Measurements from ENCODE around the gene XPO5. TPM values are rescaled to one million over a fixed set of nuclear protein-coding genes. Genes with fewer than 3 reads are reported as not detected.

XPO5 gene
- total RNA-seq, 1 experiment from 2014 or later, result 77.4 TPM

DNA sequence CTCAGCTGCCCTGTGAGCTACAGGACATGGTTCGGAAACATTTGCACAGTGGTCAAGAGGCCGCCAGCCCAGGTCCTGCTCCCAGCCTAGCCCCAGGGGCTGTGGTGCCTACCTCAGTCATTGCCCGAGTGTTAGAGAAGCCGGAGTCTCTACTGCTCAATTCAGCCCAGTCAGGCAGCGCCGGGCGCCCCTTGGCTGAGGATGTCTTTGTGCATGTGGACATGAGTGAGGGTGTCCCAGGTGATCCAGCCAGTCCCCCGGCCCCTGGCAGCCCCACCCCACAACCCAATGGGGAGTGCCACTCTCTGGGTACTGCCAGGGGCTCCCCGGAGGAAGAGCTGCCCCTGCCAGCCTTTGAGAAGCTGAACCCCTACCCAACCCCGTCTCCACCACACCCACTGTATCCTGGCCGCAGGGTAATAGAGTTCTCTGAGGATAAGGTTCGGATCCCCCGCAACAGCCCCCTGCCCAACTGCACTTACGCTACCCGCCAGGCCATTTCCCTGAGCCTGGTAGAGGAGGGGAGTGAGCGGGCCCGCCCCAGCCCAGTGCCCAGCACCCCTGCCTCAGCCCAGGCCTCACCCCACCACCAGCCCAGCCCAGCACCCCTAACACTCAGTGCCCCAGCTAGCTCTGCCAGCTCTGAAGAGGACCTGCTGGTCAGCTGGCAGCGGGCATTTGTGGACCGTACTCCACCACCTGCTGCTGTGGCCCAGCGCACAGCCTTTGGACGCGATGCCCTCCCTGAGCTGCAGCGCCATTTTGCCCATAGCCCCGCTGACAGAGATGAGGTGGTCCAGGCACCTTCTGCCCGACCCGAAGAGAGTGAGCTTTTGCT is 70.9 kb downstream of the XPO5 start:
- H3K9me2 ChIP-seq (ENCODE audit: insufficient read depth), result no peaks in the 10 kb centered on the region
- CTCF ChIA-PET, result interaction anchor here (0.6 to 3.8 kb wide), 4 partner anchors 9 to 142 kb away, joined by 3 to 31 read pairs (median 16); partner anchors contain the start of gene DLK2
- H3K27me3 ChIP-seq (ENCODE audit: insufficient read depth, low read length), result no peaks in the 10 kb centered on the region
- H4K20me1 ChIP-seq (ENCODE audit: insufficient read depth), result no peaks in the 10 kb centered on the region
- peaks cover 6 to 16% of the 10 kb centered on the region in 2 experiments; a peak in 3 of 4 replicates for H3K4me1 ChIP-seq (ENCODE audit: control insufficient read depth in 1 of 2, insufficient read depth in 2 of 2, low read length in 2 of 2)
- H3K4me2 ChIP-seq (ENCODE audit: low read length), result no peak overlapping the region
- H3K79me2 ChIP-seq (ENCODE audit: insufficient read depth, low read length), result no peaks in the 10 kb centered on the region
- H3K36me3 ChIP-seq (ENCODE audit: control insufficient read depth in 1 of 2, insufficient read depth in 2 of 2, low read length in 2 of 2), result peaks cover 7 to 23% of the 10 kb centered on the region in 2 experiments; a peak in 2 of 4 replicates
- TF ChIP-seq CBX3 (IDR thresholded peaks at IDR 0.05; ENCODE audit: low read depth) (no peak), ZNF274 (IDR thresholded peaks at IDR 0.05; ENCODE audit: low read depth, low read length) (no peak), EZH2 (IDR thresholded peaks at IDR 0.05) (no peak), SIN3A (IDR thresholded peaks at IDR 0.05; ENCODE audit: low read depth) (no peak), YY1 (IDR thresholded peaks at IDR 0.05; ENCODE audit: extremely low read depth, insufficient replicate concordance, low read depth, low read length) (no peak), JUND (IDR thresholded peaks at IDR 0.05) (no peak), MAX (IDR thresholded peaks at IDR 0.05) (no peak)
- BruUV-seq (replicated peaks), result TSS peak; percentile 30
- H3K27ac ChIP-seq (ENCODE audit: low read depth, low read length), result no peak overlapping the region
- no peak overlapping the region for H3K4me3 ChIP-seq (replicated peaks in 1 of 2; ENCODE audit: low read depth in 1 of 2, low read length in 2 of 2)
- H2AFZ ChIP-seq (ENCODE audit: low read depth, low read length, poor library complexity, severe bottlenecking), result no peak overlapping the region
- no peak for DNase-seq (ENCODE audit: low read depth, low spot score)
- POLR2A ChIA-PET, result no interaction called here
- RAD21 ChIA-PET (ENCODE audit: low non-redundant PET in 1 of 2, low total read pairs in 2 of 2, uncharacterized antibody in 2 of 2, unreplicated experiment in 2 of 2), result interaction anchor here in 1 of 2 experiments (1.2 kb wide), 1 partner anchor 48 kb away, joined by 6 read pairs; no protein-coding TSS in a partner anchor
- H3K9ac ChIP-seq (ENCODE audit: low read length), result no peak overlapping the region
- no peak for ATAC-seq
- intact Hi-C loops (cut with micrococcal nuclease), result loop anchor here (10.0 kb wide), 1 partner anchor 140 kb away; the partner anchor contains the start of gene ZNF318
- no peaks in the 10 kb centered on the region for H3K9me3 ChIP-seq (ENCODE audit: control insufficient read depth in 1 of 2, insufficient read depth in 1 of 2, low read depth in 1 of 2, low read length in 2 of 2)

DNA sequence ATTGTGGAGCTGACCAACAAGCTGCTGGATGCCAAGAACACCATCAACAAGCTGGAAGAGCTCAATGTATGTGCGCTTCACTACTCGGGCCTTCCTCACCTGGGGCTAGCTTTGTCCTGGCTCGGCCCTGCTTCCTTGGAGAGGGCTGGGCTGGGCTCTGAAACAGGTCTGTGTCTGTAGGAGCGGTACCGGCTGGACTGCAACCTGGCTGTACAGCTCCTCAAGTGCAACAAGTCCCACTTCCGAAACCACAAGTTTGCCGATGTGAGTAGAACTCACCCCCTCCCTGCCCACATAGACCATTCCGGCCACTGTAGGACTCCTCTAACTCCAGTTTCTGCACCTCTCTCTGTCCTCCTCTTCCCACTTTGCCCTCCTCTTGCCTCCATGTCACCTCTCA is 72.4 kb downstream of the XPO5 start:
- CTCF ChIA-PET, result interaction anchor here (1.0 kb wide), 1 partner anchor 8 kb away, joined by 3 read pairs; no protein-coding TSS in a partner anchor
- H3K27me3 ChIP-seq (ENCODE audit: insufficient read depth, low read length), result no peaks in the 10 kb centered on the region
- H3K27ac ChIP-seq (ENCODE audit: low read depth, low read length), result no peak overlapping the region
- H2AFZ ChIP-seq (ENCODE audit: low read depth, low read length, poor library complexity, severe bottlenecking), result no peak overlapping the region
- no peak overlapping the region for H3K9ac ChIP-seq (ENCODE audit: low read length)
- DNase-seq (ENCODE audit: low read depth, low spot score) (no peak), ATAC-seq (no peak)
- no TSS peak for BruUV-seq (replicated peaks)
- H3K4me1 ChIP-seq (ENCODE audit: control insufficient read depth in 1 of 2, insufficient read depth in 2 of 2, low read length in 2 of 2), result peaks cover 0 to 9% of the 10 kb centered on the region in 2 experiments; a peak in 1 of 4 replicates
- RAD21 ChIA-PET (ENCODE audit: low non-redundant PET in 1 of 2, low total read pairs in 2 of 2, uncharacterized antibody in 2 of 2, unreplicated experiment in 2 of 2), result interaction anchor here (0.7 to 1.2 kb wide), 2 partner anchors 46 to 169 kb away, joined by 5 to 6 read pairs; no protein-coding TSS in a partner anchor
- H3K79me2 ChIP-seq (ENCODE audit: insufficient read depth, low read length), result peaks cover 2% of the 10 kb centered on the region; the same call in 1 of the 2 replicates
- H3K36me3 ChIP-seq (ENCODE audit: control insufficient read depth in 1 of 2, insufficient read depth in 2 of 2, low read length in 2 of 2), result peaks cover 11 to 35% of the 10 kb centered on the region in 2 experiments; a peak in 3 of 4 replicates
- H3K4me2 ChIP-seq (ENCODE audit: low read length), result no peak overlapping the region
- H4K20me1 ChIP-seq (ENCODE audit: insufficient read depth), result no peaks in the 10 kb centered on the region
- no peaks in the 10 kb centered on the region for H3K9me3 ChIP-seq (ENCODE audit: control insufficient read depth in 1 of 2, insufficient read depth in 1 of 2, low read depth in 1 of 2, low read length in 2 of 2)
- POLR2A ChIA-PET, result no interaction called here
- H3K4me3 ChIP-seq (replicated peaks in 1 of 2; ENCODE audit: low read depth in 1 of 2, low read length in 2 of 2), result no peak overlapping the region
- no peaks in the 10 kb centered on the region for H3K9me2 ChIP-seq (ENCODE audit: insufficient read depth)
- intact Hi-C loops (cut with micrococcal nuclease), result loop anchor here (10.0 kb wide), 1 partner anchor 139 kb away; the partner anchor contains the start of gene ZNF318
- TF ChIP-seq EZH2 (IDR thresholded peaks at IDR 0.05), result no peak
- no peak for TF ChIP-seq CBX3 (IDR thresholded peaks at IDR 0.05; ENCODE audit: low read depth)
- no peak for TF ChIP-seq MAX (IDR thresholded peaks at IDR 0.05)
- TF ChIP-seq ZNF274 (IDR thresholded peaks at IDR 0.05; ENCODE audit: low read depth, low read length), result no peak
- TF ChIP-seq CEBPB (IDR thresholded peaks at IDR 0.05; ENCODE audit: low read depth), result no peak
- TF ChIP-seq SRF (IDR thresholded peaks at IDR 0.05; ENCODE audit: low read depth), result no peak
- TF ChIP-seq TCF7L2 (IDR thresholded peaks at IDR 0.05; ENCODE audit: borderline replicate concordance, extremely low read depth, insufficient read depth, insufficient read length), result no peak
- no peak for TF ChIP-seq EZH2phosphoT487 (IDR thresholded peaks at IDR 0.05; ENCODE audit: borderline replicate concordance)
- TF ChIP-seq, protein P1, sequence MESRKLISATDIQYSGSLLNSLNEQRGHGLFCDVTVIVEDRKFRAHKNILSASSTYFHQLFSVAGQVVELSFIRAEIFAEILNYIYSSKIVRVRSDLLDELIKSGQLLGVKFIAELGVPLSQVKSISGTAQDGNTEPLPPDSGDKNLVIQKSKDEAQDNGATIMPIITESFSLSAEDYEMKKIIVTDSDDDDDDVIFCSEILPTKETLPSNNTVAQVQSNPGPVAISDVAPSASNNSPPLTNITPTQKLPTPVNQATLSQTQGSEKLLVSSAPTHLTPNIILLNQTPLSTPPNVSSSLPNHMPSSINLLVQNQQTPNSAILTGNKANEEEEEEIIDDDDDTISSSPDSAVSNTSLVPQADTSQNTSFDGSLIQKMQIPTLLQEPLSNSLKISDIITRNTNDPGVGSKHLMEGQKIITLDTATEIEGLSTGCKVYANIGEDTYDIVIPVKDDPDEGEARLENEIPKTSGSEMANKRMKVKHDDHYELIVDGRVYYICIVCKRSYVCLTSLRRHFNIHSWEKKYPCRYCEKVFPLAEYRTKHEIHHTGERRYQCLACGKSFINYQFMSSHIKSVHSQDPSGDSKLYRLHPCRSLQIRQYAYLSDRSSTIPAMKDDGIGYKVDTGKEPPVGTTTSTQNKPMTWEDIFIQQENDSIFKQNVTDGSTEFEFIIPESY (IDR thresholded peaks at IDR 0.05; ENCODE audit: extremely low read depth, insufficient replicate concordance, low read length), result no peak
- no peak for TF ChIP-seq ZFX (IDR thresholded peaks at IDR 0.05)
- TF ChIP-seq SP1 (IDR thresholded peaks at IDR 0.05; ENCODE audit: low read depth), result no peak
- no peak for TF ChIP-seq JUND (IDR thresholded peaks at IDR 0.05)

All from HCT116 (cell line).